Upper lobe of right lung (tissue), 1 donor: ENCODE data around the gene SGK2. TPM values are rescaled to one million over a fixed set of nuclear protein-coding genes. Genes with fewer than 3 reads are reported as not detected.

ENCODE experiments used
- ATAC-seq: fragments of 200-7000 bp; cut with Tn5 transposase; one replicate; pipeline ENCODE4 v1.9.1; 2020; ENCODE audit warnings: mild to moderate bottlenecking, moderate library complexity
- DNase-seq: peaks from one replicate; pipeline ENCODE4 v3.0.0-alpha.2; 2020
- H3K27ac ChIP-seq: fragments of 200-600 bp; one replicate; pipeline ENCODE4 v1.8.0; 2022
- H3K27me3 ChIP-seq: fragments of 200-600 bp; one replicate; pipeline ENCODE4 v1.8.0; 2022; ENCODE audit warnings: mild to moderate bottlenecking
- H3K36me3 ChIP-seq: fragments of 200-600 bp; one replicate; pipeline ENCODE4 v1.8.0; 2022
- H3K4me1 ChIP-seq: fragments of 200-600 bp; one replicate; pipeline ENCODE4 v1.8.0; 2022
- H3K4me3 ChIP-seq: fragments of 200-600 bp; one replicate; pipeline ENCODE4 v1.8.0; 2022; ENCODE audit warnings: mild to moderate bottlenecking
- H3K9me3 ChIP-seq: fragments of 200-600 bp; one replicate; pipeline ENCODE4 v1.8.0; 2022
- intact Hi-C: fragments of 100-400 bp; cut with DNase I; formaldehyde crosslinking; loops from one replicate; pipeline ENCODE4 v1.11.0; 2022
- total RNA-seq: library from RNA; stranded (reverse); fragmentation: NEBNext Ultra II Directional; extraction: Animal tissue kit (Norgen Biotek cat#: 25700); gene quantifications from one replicate; pipeline ENCODE4 v1.2.1, GENCODE V29; 2021
- TF ChIP-seq, protein P1 (sequence below): fragments of 200-600 bp; IDR thresholded peaks from one replicate; pipeline ENCODE4 v1.8.0; 2022; ENCODE audit warnings: antibody characterized with exemption
- donor health status: DM: no; HTN: yes; CAD: no; lungs with severe emphysema.

Gene SGK2
- total RNA-seq, 1 donor from 2014 or later, result 1.7 TPM

DNA sequence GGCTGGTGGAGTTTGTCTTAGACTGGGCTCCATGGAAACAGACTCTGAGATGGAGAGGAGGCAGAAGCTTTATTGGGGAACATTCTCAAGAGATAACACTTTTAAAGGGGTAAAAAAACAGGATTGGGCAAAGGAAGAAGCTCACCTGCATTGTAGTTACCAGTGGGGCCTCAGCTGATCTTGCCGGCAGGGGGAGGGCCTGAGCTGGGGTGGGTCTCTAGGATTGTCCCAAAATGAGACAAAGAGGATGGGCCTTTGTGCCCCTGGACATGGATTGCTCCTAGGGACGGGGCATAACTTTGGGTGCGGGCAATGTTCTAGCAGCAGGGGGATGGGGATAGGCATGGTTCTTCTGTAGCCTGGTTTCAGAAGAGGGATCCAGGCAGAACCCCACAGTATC, 12.5 kb downstream of the SGK2 start:
- Histone ChIP-seq H3K36me3 (no peaks in the 10 kb centered on the region), H3K27me3 (no peaks in the 10 kb centered on the region), H3K4me3 (no peak overlapping the region), H3K27ac (no peak overlapping the region), H3K9me3 (no peaks in the 10 kb centered on the region), H3K4me1 (no peaks in the 10 kb centered on the region)
- DNase-seq, result no peak
- no peak for ATAC-seq
- TF ChIP-seq, protein P1, sequence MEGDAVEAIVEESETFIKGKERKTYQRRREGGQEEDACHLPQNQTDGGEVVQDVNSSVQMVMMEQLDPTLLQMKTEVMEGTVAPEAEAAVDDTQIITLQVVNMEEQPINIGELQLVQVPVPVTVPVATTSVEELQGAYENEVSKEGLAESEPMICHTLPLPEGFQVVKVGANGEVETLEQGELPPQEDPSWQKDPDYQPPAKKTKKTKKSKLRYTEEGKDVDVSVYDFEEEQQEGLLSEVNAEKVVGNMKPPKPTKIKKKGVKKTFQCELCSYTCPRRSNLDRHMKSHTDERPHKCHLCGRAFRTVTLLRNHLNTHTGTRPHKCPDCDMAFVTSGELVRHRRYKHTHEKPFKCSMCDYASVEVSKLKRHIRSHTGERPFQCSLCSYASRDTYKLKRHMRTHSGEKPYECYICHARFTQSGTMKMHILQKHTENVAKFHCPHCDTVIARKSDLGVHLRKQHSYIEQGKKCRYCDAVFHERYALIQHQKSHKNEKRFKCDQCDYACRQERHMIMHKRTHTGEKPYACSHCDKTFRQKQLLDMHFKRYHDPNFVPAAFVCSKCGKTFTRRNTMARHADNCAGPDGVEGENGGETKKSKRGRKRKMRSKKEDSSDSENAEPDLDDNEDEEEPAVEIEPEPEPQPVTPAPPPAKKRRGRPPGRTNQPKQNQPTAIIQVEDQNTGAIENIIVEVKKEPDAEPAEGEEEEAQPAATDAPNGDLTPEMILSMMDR, result no peak
- intact Hi-C loops, result no loop called here

DNA sequence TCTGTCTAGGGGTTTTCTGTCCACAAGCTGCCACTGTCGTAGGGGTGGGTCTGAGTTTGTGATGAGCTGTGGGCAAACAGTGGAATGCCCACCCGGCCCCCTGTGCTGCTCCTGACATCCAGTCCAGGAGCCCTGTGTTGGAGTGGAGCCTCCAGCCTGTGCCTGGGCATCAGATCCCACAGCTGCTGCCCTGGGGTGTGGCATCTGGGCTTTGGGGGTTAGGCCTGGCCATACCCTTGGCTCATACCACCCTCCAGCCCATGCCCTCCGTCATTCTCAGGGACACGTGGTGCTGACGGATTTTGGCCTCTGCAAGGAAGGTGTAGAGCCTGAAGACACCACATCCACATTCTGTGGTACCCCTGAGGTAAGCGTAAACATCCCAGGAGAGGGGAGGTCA, 12.9 kb downstream of the SGK2 start:
- no peaks in the 10 kb centered on the region for H3K36me3 ChIP-seq
- DNase-seq (no peak), ATAC-seq (no peak)
- H3K4me3 ChIP-seq, result no peak overlapping the region
- TF ChIP-seq, protein P1, result no peak
- intact Hi-C loops, result no loop called here
- H3K27ac ChIP-seq, result no peak overlapping the region
- no peaks in the 10 kb centered on the region for H3K9me3 ChIP-seq
- H3K4me1 ChIP-seq, result no peaks in the 10 kb centered on the region
- no peaks in the 10 kb centered on the region for H3K27me3 ChIP-seq

DNA sequence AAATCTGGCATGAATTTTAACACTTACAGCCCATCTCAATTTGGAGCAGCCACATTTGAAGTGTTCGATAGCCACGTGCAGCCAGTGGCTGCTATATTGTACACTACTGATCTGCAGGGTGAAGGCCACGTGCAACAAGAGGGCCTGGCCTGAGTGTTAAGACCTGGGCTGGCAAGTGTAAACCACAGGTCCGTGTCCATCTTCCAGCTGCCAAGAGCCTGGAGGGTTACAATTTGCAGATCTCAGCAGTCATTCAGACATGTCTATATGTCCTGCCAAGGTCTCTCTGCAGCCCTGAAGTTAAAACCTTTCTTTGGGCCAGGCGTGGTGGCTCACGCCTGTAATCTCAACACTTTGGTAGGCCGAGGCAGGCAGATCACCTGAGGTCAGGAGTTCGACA, 14.1 kb downstream of the SGK2 start:
- ATAC-seq (no peak), DNase-seq (no peak)
- no peaks in the 10 kb centered on the region for H3K4me1 ChIP-seq
- no peaks in the 10 kb centered on the region for H3K9me3 ChIP-seq
- TF ChIP-seq, protein P1, result no peak
- intact Hi-C loops, result no loop called here
- no peaks in the 10 kb centered on the region for H3K36me3 ChIP-seq
- H3K27me3 ChIP-seq, result no peaks in the 10 kb centered on the region
- no peak overlapping the region for H3K4me3 ChIP-seq
- no peak overlapping the region for H3K27ac ChIP-seq

DNA sequence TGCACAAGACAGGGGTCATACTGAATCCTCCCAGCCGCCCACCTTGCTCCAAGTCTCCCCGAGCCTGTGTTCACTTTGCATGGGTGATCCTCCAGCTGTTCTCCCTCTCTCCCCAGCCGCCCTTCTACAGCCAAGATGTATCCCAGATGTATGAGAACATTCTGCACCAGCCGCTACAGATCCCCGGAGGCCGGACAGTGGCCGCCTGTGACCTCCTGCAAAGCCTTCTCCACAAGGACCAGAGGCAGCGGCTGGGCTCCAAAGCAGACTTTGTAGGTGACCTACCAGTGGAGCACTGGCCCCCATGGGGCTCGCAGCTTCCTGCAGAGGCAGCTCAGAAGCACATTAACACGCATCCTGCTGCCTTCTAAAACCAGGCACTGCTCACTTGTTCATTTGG, 17.3 kb downstream of the SGK2 start:
- Histone ChIP-seq H3K4me3 (no peak overlapping the region), H3K4me1 (no peaks in the 10 kb centered on the region), H3K27me3 (no peaks in the 10 kb centered on the region), H3K9me3 (no peaks in the 10 kb centered on the region), H3K27ac (no peak overlapping the region), H3K36me3 (no peaks in the 10 kb centered on the region)
- no peak for DNase-seq
- peak; percentile 25 for ATAC-seq
- TF ChIP-seq, protein P1, result no peak
- intact Hi-C loops, result no loop called here

DNA sequence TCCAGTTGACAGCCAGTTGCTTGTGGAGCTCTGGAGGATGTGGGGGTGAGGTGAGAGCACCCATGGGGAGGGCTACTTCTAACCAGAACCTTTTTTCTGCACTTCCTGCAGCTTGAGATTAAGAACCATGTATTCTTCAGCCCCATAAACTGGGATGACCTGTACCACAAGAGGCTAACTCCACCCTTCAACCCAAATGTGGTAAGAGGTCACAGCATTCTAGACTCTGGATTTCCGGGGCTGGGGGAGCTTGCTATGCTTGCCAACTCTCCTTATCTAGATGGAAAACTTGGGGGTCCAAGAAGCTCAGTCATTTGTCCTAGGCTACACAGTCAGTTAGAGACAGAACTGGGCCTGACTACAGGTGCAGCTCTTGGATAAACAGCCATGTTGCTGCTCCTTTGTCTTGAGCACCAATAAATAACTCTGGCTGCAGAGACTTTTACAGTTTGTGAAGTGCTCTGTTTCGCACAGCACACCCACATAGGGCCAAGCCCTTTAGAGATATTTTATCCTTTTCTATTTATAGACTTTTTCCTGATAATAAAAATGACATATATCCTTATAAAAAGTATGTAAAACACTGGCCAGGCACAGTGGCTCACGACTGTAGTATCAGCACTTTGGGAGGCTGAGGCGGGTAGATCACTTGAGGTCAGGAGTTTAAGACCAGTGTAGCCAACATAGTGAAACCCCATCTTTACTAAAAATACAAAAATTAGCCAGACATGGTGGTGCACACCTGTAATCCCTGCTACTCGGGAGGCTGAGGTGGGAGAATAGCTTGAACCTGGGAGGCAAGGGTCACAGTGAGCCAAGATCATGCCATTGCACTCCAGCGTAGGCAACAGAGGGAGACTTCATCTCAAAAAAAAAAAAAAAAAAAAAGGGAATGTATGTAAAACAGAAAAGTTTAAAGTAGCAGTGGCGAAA, 21.3 kb downstream of the SGK2 start:
- Histone ChIP-seq H3K27me3 (no peaks in the 10 kb centered on the region), H3K27ac (no peak overlapping the region), H3K4me1 (peaks cover 9% of the 10 kb centered on the region), H3K9me3 (no peaks in the 10 kb centered on the region), H3K36me3 (no peaks in the 10 kb centered on the region), H3K4me3 (no peak overlapping the region)
- ATAC-seq (no peak), DNase-seq (peak; percentile 5)
- intact Hi-C loops, result no loop called here
- TF ChIP-seq, protein P1, result no peak
